Left colon (tissue), 2 donors: Measurements from ENCODE around the gene TLR8. TPM values are rescaled to one million over a fixed set of nuclear protein-coding genes. Genes with fewer than 3 reads are reported as not detected.

ENCODE experiments used
- total RNA-seq, 2 donors: library from RNA; stranded (reverse); fragmentation: NEBNext Ultra II Directional; extraction: Animal tissue kit (Norgen Biotek cat#: 25700); gene quantifications; one replicate each; pipeline ENCODE4 v1.2.1, GENCODE V29; 2021
- donor health status: DM: no; HTN: no; CAD: no.
- donor health status: DM: yes; HTN: yes; CAD: no.

Gene TLR8
- total RNA-seq, 2 donors from 2014 or later, result 0.37 to 1.5 TPM

Other genes starting within 250 kb of the TLR8 start
- 10 to 100 TPM; 45.1 to 57.0 TPM for gene PRPS2, start 115.2 kb upstream of the TLR8 start, total RNA-seq
- gene TLR7, start 39.5 kb upstream of the TLR8 start, total RNA-seq, result 1 to 10 TPM in 1 of 2 donors, under 1 TPM in 1; 0.27 to 2.0 TPM
- gene TMSB4X, start 68.5 kb downstream of the TLR8 start, total RNA-seq, result 1,000 to 10,000 TPM; 4,840 to 5,007 TPM
- under 1 TPM; 0.09 to 0.17 TPM for gene FAM9C, start 138.0 kb downstream of the TLR8 start, total RNA-seq